ENCODE results near the gene PPIF.

Gene PPIF

DNA sequence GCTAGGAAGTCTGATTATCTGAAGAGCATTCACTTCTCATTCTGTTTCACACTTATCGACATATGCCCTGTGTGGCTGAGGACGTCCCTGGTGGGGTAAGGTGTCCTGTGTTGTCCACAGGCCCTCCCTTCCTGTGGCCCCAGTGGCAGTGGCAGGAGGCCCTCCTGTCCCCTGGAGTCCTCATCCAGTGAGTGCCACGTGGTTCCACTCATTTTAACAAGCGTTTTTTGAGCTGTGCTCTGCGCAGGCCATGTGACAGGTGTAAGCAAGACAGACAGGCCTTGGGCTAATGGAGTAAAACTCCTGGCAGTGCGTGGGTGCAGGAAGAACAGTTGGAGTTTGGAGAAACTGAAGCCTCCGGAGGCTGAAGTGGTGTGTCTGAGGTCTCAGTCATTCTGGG lies 39.3 kb upstream of the PPIF start:
- Histone ChIP-seq H3K4me1 (ENCODE audit: control insufficient read depth, insufficient read depth, low read length) (peaks cover 48% of the 10 kb centered on the region), H3K9me3 (ENCODE audit: control insufficient read depth, low read length) (no peaks in the 10 kb centered on the region), H3K4me3 (ENCODE audit: low read length) (no peak overlapping the region), H3K36me3 (ENCODE audit: control insufficient read depth, insufficient read depth, low read length) (peaks cover 57% of the 10 kb centered on the region), H3K9ac (ENCODE audit: low read length) (peak overlapping the region; percentile 34), H3K27me3 (ENCODE audit: control insufficient read depth, insufficient read depth, low read length) (no peaks in the 10 kb centered on the region)

DNA sequence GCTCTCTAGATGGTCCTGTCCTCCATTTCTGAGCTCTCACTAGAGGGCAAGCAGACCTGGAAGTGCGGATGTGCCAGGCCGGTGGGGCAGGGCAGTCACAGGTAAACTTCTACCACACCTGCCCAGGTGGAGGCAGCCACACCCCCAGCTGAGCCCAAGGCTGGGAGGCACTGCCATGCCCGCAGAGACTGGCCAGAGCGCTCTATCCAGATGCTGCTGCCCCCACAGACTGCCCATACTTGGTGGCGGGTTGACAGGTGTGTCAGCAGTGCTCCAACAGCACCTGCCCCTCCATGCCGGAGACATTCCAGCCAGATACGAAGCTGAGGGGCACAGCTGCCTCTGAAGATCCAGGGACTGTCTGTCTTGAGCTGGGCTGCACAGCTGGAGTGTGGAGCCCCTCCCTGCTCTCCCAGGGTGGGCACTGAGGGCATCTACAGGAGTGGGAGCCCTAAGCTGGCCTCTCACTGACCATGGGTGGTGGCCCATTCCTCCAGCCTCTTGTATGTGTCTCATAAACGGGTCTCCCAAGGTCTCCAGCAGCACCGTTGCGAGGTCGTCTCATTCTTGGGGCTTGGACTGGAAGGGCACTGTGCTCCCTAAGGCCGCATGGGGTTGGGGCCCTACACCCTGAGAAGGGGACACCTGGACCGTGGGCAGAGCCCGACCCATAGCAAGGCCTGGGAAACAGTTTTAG lies 38.2 kb upstream of the PPIF start:
- H3K4me1 ChIP-seq (ENCODE audit: control insufficient read depth, insufficient read depth, low read length): peaks cover 59% of the 10 kb centered on the region
- H3K27me3 ChIP-seq (ENCODE audit: control insufficient read depth, insufficient read depth, low read length): no peaks in the 10 kb centered on the region
- no peak overlapping the region for H3K9ac ChIP-seq (ENCODE audit: low read length)
- H3K9me3 ChIP-seq (ENCODE audit: control insufficient read depth, low read length): no peaks in the 10 kb centered on the region
- H3K4me3 ChIP-seq (ENCODE audit: low read length): no peak overlapping the region
- H3K36me3 ChIP-seq (ENCODE audit: control insufficient read depth, insufficient read depth, low read length): peaks cover 51% of the 10 kb centered on the region

DNA sequence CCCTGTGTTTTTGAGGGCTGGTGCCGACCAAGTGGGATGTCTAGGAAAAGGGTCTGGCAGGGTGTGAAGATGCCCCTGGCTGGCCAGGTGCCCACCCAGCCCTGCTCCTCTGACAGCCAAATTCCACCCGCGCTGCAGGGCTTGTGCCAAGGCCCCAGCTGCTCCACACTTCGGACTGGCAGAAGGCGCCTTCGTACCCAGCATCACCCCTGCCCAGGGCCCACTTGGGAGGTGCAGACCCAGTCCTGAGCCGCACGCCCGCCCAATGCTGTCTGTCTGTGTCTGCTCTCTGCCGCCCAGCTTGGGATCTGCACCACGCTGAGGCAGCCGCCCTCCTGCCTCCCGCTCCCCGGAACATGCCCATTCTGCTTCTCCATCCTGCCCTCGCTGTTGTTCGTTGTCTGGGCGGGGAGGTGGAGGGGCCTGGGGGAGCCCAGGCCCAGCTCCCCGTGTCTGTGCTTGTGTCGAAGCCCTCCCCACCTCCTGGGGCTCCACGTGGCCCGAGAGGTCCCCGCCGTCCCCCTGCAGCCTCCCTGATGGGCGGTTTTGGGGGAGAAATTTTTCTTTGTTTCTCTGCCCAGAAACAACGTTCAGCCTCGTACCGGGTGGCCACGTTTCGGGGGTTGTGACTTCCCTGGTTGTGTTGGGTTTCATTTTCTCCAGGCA lies 36.9 kb upstream of the PPIF start:
- H3K9ac ChIP-seq (ENCODE audit: low read length): no peak overlapping the region
- H3K9me3 ChIP-seq (ENCODE audit: control insufficient read depth, low read length): no peaks in the 10 kb centered on the region
- H3K4me1 ChIP-seq (ENCODE audit: control insufficient read depth, insufficient read depth, low read length): peaks cover 66% of the 10 kb centered on the region
- H3K36me3 ChIP-seq (ENCODE audit: control insufficient read depth, insufficient read depth, low read length): peaks cover 40% of the 10 kb centered on the region
- H3K27me3 ChIP-seq (ENCODE audit: control insufficient read depth, insufficient read depth, low read length): no peaks in the 10 kb centered on the region
- no peak overlapping the region for H3K4me3 ChIP-seq (ENCODE audit: low read length)

DNA sequence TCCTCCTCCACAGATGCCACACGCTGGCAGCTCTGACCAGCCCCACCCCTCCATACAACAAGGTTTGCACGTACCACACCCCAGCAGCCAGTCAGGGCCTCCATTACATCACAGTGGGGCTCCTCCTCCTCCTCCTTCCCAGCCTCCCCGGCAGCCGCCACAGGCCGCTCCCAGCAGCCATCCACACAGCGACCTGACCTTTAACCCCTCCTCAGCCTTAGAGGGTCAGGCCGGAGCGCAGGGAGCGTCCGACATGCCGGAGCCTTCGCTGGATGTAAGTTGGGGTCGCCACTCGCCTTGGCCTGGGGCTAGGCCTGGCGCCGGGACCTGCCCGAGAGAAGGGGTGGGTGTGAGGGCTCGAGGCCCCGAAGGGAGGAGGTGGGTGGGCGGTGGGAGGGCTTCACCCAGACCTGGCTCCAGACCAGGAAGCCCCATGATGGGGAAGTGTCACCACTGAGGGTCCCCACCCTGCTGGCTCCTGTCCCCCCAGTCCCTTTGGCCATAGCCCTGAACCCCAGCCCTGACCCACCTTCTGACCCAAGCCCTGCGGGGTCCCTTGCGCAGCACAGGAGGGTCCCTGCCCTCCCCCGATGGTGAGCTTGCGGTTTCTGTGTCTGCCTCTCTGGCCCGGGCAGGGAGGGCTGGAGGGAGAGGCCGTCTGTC lies 36.2 kb upstream of the PPIF start:
- H3K9ac ChIP-seq (ENCODE audit: low read length): no peak overlapping the region
- H3K4me3 ChIP-seq (ENCODE audit: low read length): no peak overlapping the region
- no peaks in the 10 kb centered on the region for H3K27me3 ChIP-seq (ENCODE audit: control insufficient read depth, insufficient read depth, low read length)
- H3K9me3 ChIP-seq (ENCODE audit: control insufficient read depth, low read length): no peaks in the 10 kb centered on the region
- H3K36me3 ChIP-seq (ENCODE audit: control insufficient read depth, insufficient read depth, low read length): peaks cover 33% of the 10 kb centered on the region
- H3K4me1 ChIP-seq (ENCODE audit: control insufficient read depth, insufficient read depth, low read length): peaks cover 68% of the 10 kb centered on the region

DNA sequence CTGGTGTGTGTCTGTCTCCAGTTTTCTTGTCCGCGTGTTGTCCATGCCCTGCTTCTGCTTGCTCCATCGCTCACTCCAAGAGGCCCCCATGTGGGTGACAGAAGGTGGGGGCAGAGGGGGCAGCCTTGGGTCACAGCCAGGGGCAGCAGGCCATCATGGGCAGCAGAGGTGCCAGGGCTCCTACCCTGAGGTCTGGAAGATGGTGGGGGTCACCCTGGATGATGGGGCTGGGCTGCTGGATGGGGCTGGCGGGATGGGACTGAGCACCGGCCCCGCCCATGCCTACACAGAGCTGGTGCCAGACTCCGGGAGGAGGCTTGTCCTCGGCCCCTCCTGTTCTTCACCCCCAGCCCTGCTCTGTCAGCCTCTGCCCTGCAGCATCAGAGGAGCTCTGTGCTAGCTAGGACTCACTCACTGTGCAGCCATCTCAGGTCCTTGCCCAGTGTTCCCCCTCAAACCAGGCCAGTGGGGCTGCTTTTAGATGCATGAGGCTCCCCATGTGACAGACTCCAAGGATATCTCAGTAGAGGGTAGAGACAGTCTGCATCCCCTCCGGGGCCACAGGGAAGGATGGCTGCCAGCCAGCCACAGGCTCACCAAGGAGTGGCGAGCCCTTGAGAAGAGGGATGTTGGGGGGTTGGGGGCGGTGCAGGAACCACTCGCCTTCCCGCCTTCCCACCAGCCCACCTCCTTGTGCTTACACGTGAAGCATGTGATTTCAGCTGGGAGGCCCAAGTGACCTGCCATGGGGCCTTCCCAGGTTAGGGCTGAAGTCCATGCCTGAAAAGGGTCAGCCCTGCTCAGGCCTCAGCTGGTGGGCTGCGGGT lies 35.5 kb upstream of the PPIF start:
- Histone ChIP-seq H3K27me3 (ENCODE audit: control insufficient read depth, insufficient read depth, low read length) (no peaks in the 10 kb centered on the region), H3K9me3 (ENCODE audit: control insufficient read depth, low read length) (no peaks in the 10 kb centered on the region), H3K4me1 (ENCODE audit: control insufficient read depth, insufficient read depth, low read length) (peaks cover 73% of the 10 kb centered on the region), H3K36me3 (ENCODE audit: control insufficient read depth, insufficient read depth, low read length) (peaks cover 26% of the 10 kb centered on the region), H3K4me3 (ENCODE audit: low read length) (no peak overlapping the region), H3K9ac (ENCODE audit: low read length) (no peak overlapping the region)

DNA sequence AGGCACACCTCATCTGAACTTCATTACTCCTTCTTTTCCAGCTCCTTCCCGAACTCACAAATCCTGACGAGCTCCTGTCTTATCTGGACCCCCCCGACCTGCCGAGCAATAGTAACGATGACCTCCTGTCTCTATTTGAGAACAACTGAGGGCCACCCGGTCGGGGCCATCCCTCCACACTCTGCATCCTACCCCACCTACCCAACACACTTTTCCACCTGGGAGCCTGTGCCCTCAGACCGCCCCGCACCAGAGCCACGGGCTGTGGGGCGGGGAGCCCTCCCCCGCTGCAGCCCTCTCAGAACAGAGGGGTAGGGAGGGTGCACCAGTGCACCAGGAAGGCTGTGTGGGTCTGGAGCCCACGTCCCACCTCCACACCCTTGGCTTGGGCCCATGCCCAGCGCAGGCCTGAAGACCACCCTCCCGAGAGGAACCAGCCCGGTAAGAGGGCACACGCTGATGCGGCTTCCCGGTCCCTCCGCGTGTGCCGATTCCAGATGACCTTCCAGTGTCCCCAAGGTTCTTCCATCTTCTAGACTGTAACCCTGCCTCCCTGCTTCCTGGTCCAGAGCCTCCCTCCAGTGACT lies 34.6 kb upstream of the PPIF start:
- Histone ChIP-seq H3K4me3 (ENCODE audit: low read length) (no peak overlapping the region), H3K9ac (ENCODE audit: low read length) (no peak overlapping the region), H3K36me3 (ENCODE audit: control insufficient read depth, insufficient read depth, low read length) (peaks cover 17% of the 10 kb centered on the region), H3K4me1 (ENCODE audit: control insufficient read depth, insufficient read depth, low read length) (peaks cover 82% of the 10 kb centered on the region), H3K27me3 (ENCODE audit: control insufficient read depth, insufficient read depth, low read length) (no peaks in the 10 kb centered on the region), H3K9me3 (ENCODE audit: control insufficient read depth, low read length) (no peaks in the 10 kb centered on the region)

DNA sequence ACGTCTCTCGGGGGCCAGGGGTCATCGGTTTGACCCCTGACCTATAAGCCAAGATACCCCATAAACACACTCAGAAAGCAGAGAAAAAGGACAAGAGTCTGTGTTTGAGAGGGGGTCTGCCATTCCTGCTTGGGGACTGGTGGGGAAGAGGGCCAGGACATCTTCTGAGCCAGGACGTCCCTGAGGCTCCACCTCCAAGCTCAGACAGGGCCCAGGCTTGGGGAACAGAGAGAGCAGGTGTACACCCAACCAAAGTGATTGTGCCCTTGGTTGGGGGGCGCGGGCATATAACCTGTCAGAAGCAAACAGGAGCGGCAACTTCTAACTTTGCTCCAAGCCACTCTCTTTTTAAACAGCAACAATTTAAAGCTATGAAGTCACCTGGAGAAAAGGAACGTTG lies 33.9 kb upstream of the PPIF start:
- H3K27me3 ChIP-seq (ENCODE audit: control insufficient read depth, insufficient read depth, low read length): no peaks in the 10 kb centered on the region
- H3K36me3 ChIP-seq (ENCODE audit: control insufficient read depth, insufficient read depth, low read length): peaks cover 11% of the 10 kb centered on the region
- no peaks in the 10 kb centered on the region for H3K9me3 ChIP-seq (ENCODE audit: control insufficient read depth, low read length)
- H3K9ac ChIP-seq (ENCODE audit: low read length): no peak overlapping the region
- no peak overlapping the region for H3K4me3 ChIP-seq (ENCODE audit: low read length)
- H3K4me1 ChIP-seq (ENCODE audit: control insufficient read depth, insufficient read depth, low read length): peaks cover 88% of the 10 kb centered on the region

DNA sequence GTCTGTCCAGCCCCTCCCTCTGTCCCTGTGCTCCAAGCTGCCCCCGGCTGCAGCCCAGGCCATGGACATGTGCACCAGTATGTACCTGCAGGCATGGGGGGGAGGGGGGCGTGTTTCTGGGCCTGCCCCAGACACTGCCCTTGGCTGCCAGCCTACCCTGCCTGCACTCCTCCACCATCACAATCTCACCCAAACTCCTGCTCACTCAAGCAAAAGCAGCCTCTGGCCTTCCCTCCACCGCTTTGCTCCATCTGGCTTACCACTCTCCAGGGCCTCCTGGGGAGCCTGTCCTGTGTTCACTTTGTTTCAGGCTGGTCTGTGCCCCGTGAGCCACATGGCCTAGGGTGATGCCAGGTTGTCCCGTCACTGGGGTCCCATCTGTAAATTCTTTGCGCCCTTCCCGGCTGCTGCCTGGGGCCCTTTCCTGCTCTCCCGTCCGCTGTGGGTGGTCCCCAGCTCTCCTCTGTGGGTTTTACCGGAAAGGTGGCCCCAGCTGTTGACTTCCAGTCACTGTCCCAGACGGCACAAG lies 33.3 kb upstream of the PPIF start:
- H3K9me3 ChIP-seq (ENCODE audit: control insufficient read depth, low read length): no peaks in the 10 kb centered on the region
- peaks cover 10% of the 10 kb centered on the region for H3K36me3 ChIP-seq (ENCODE audit: control insufficient read depth, insufficient read depth, low read length)
- no peaks in the 10 kb centered on the region for H3K27me3 ChIP-seq (ENCODE audit: control insufficient read depth, insufficient read depth, low read length)
- peaks cover 85% of the 10 kb centered on the region for H3K4me1 ChIP-seq (ENCODE audit: control insufficient read depth, insufficient read depth, low read length)
- no peak overlapping the region for H3K4me3 ChIP-seq (ENCODE audit: low read length)
- no peak overlapping the region for H3K9ac ChIP-seq (ENCODE audit: low read length)

DNA sequence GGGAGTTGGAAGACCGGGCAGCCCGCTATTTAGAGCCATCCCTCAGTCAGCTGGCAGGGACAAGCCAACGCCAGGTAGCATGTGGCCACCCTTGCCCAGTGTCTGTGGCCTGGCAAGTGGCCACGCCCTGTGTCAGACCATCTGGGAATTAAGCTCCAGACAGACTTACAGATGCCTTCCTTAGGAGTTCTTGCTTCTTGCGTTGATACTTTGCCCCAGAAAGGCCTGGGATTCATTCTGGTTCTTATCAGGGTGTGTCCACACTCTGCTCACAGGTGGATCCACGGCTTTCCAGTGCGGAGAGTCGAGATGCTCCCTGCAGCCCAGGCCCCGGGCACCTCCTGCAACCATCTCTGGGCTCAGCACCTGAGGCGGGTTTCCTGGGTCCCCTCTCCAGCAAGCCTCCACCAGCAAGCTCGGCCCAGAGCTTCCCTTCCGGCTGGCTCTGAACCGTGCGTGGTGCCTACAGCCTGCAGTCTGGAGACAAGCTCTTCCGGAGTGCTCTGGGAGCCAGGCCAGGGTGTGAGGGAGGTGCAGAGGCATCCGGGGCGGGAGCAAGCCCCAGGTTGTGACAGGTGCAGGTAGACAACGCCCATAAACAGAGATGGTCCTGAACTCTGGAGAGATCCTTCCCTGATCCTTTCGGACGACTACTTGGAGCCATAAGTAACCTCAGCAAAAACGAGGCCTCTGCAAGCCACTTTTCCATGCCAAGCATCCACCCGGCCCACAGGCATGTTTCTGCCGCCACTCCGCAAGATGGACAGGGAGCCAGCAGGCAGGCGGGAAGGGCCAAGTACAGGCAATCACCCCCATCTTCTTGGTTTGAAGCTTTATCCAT lies 32.3 kb upstream of the PPIF start:
- Histone ChIP-seq H3K4me1 (ENCODE audit: control insufficient read depth, insufficient read depth, low read length) (peaks cover 77% of the 10 kb centered on the region), H3K36me3 (ENCODE audit: control insufficient read depth, insufficient read depth, low read length) (peaks cover 6% of the 10 kb centered on the region), H3K9me3 (ENCODE audit: control insufficient read depth, low read length) (no peaks in the 10 kb centered on the region), H3K27me3 (ENCODE audit: control insufficient read depth, insufficient read depth, low read length) (no peaks in the 10 kb centered on the region), H3K9ac (ENCODE audit: low read length) (peak overlapping the region; percentile 17), H3K4me3 (ENCODE audit: low read length) (no peak overlapping the region)

DNA sequence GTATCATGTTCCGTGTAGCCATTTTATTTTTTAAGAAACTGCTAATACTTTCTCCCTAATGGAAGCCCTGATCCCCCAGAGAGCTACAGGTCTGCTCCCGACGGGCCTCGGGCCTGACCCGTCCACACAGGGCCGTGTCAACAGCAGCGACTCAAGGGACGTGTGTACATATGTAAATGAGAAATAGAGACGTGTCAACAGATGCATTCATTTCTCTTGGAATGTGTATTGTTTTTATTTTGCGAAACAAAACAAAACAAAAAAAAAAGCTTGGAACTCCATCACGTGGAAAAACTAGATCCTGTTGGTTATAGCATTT lies 31.7 kb upstream of the PPIF start:
- no peaks in the 10 kb centered on the region for H3K27me3 ChIP-seq (ENCODE audit: control insufficient read depth, insufficient read depth, low read length)
- H3K36me3 ChIP-seq (ENCODE audit: control insufficient read depth, insufficient read depth, low read length): peaks cover 6% of the 10 kb centered on the region
- no peak overlapping the region for H3K4me3 ChIP-seq (ENCODE audit: low read length)
- no peaks in the 10 kb centered on the region for H3K9me3 ChIP-seq (ENCODE audit: control insufficient read depth, low read length)
- H3K9ac ChIP-seq (ENCODE audit: low read length): peak overlapping the region; percentile 6
- peaks cover 71% of the 10 kb centered on the region for H3K4me1 ChIP-seq (ENCODE audit: control insufficient read depth, insufficient read depth, low read length)

Data from mucosa of stomach (tissue), 1 donor.